Common myeloid progenitor, CD34-positive (primary cell): ENCODE measurements around the gene ZNF750.
A peak's percentile ranks its signal among the peaks of the same experiment; 100 is the strongest.

Experiments used
- CTCF ChIA-PET: fragments of 350-600 bp; sonication (Branson Sonifier 250); formaldehyde crosslinking; loops from one replicate; lab custom pipeline; 2021; ENCODE audit warnings: antibody characterized with exemption; lab: Charles Lee
- POLR2A ChIA-PET: fragments of 350-600 bp; sonication (Branson Sonifier 250); formaldehyde crosslinking; loops from one replicate; lab custom pipeline; 2021; ENCODE audit warnings: antibody characterized with exemption; lab: Charles Lee
- DNase-seq, 3 donors: peaks; one replicate each; pipeline versions ENCODE4 v3.0.0 to v3.0.0-alpha.2; 2013
- H3K27ac ChIP-seq, 2 experiments: 1 replicate in 1 of 2; 2 replicates in 1 of 2; pipeline ENCODE4 v1.7.0; 2013; ENCODE audit warnings: inconsistent platforms in 2 of 2, low read length in 2 of 2, mild to moderate bottlenecking in 2 of 2, low read depth in 1 of 2, moderate library complexity in 1 of 2; ENCODE audit not compliant: severe bottlenecking in 2 of 2, insufficient read depth in 1 of 2, poor library complexity in 1 of 2
- H3K27me3 ChIP-seq, 5 experiments: replicated peaks in 2 of 5; 1 replicate in 3 of 5; 2 replicates in 2 of 5; pipeline versions ENCODE4 v1.6.1 to v1.7.0; 2013; ENCODE audit warnings: low read length in 4 of 5, mild to moderate bottlenecking in 2 of 5, moderate library complexity in 2 of 5, inconsistent platforms in 1 of 5; ENCODE audit not compliant: insufficient read depth in 5 of 5, control insufficient read depth in 4 of 5
- H3K36me3 ChIP-seq, 4 experiments: 1 replicate in 2 of 4; 2 replicates in 2 of 4; pipeline versions ENCODE4 v1.6.1 to v1.7.0; 2013; ENCODE audit warnings: low read length in 3 of 4, control low read depth in 1 of 4, mild to moderate bottlenecking in 1 of 4; ENCODE audit not compliant: control insufficient read depth in 4 of 4, insufficient read depth in 4 of 4
- H3K4me1 ChIP-seq, 4 experiments: 1 replicate in 3 of 4; 2 replicates in 1 of 4; pipeline versions ENCODE4 v1.6.1 to v1.7.1; 2013; ENCODE audit warnings: low read length in 3 of 4, mild to moderate bottlenecking in 3 of 4, control low read depth in 1 of 4, inconsistent platforms in 1 of 4, moderate library complexity in 1 of 4; ENCODE audit not compliant: control insufficient read depth in 4 of 4, insufficient read depth in 4 of 4; ENCODE audit errors: control extremely low read depth in 1 of 4
- H3K4me3 ChIP-seq, 7 experiments: 1 replicate in 4 of 7; 2 replicates in 3 of 7; pipeline versions ENCODE4 v1.5.1 to v1.7.0; 2013; ENCODE audit warnings: mild to moderate bottlenecking in 7 of 7, low read length in 6 of 7, moderate library complexity in 6 of 7, inconsistent platforms in 2 of 7, low read depth in 2 of 7, control low read depth in 1 of 7; ENCODE audit not compliant: insufficient read depth in 4 of 7, control insufficient read depth in 1 of 7; ENCODE audit errors: extremely low read depth in 1 of 7
- H3K9me3 ChIP-seq, 5 experiments: 1 replicate in 4 of 5; 2 replicates in 1 of 5; pipeline versions ENCODE4 v1.6.1 to v1.7.1; 2013; ENCODE audit warnings: low read length in 4 of 5, mild to moderate bottlenecking in 2 of 5, inconsistent platforms in 1 of 5, low read depth in 1 of 5, moderate library complexity in 1 of 5; ENCODE audit not compliant: control insufficient read depth in 4 of 5, insufficient read depth in 2 of 5; ENCODE audit errors: control extremely low read depth in 1 of 5
- WGBS: methylation state at CpG from one replicate; pipeline ENCODE4 v1.1.5; 2013; ENCODE audit not compliant: insufficient coverage; 5-methylcytosine and 5-hydroxymethylcytosine counted together

ZNF750 gene

DNA sequence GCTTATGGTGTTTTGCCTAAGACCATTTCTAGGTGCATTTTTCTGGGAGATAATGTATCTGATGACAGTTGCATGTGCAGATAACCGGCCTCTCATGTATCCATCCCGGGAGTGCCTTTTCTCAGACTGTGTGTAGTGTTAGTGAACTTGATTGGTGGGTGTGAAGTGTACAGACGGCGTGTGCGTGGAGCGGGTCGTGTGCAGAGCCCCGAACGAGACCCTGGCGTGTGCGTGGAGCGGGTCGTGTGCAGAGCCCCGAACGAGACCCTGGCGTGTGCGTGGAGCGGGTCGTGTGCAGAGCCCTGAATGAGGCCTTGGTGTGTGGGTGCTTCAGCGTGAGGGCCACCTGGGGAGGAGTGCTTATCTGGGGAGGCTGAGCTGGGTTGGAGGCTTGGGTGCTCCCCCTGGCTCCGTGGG, 28.9 kb upstream of the ZNF750 start:
- no peaks in the 10 kb centered on the region for H3K9me3 ChIP-seq
- H3K36me3 ChIP-seq, result peaks cover 0 to 28% (median 16%) of the 10 kb centered on the region in 4 experiments
- no peak overlapping the region for H3K27ac ChIP-seq
- CTCF ChIA-PET, result interaction anchor here (1.3 kb wide), 1 partner anchor 16 kb away, joined by 3 read pairs; no protein-coding TSS in a partner anchor
- H3K4me1 ChIP-seq, result peaks cover 0 to 27% (median 15%) of the 10 kb centered on the region in 4 experiments
- 95% methylated on average over 20 of the region's 21 CpGs for WGBS
- H3K4me3 ChIP-seq, result no peak overlapping the region
- DNase-seq, result no peak
- no peaks in the 10 kb centered on the region for H3K27me3 ChIP-seq
- POLR2A ChIA-PET, result interaction anchor here (0.7 kb wide), 1 partner anchor 80 kb away, joined by 3 read pairs; no protein-coding TSS in a partner anchor

- 96% methylated on average over 9 of the region's 18 CpGs for WGBS
- POLR2A ChIA-PET, result no interaction called here
- Histone ChIP-seq H3K27ac (no peak overlapping the region), H3K9me3 (no peaks in the 10 kb centered on the region), H3K36me3 (peaks cover 0 to 32% (median 14%) of the 10 kb centered on the region in 4 experiments), H3K4me3 (no peak overlapping the region), H3K27me3 (no peaks in the 10 kb centered on the region), H3K4me1 (peaks cover 0 to 35% (median 23%) of the 10 kb centered on the region in 4 experiments)
- CTCF ChIA-PET, result interaction anchor here (1.3 to 1.6 kb wide), 2 partner anchors 17 to 87 kb away, joined by 3 to 5 read pairs; no protein-coding TSS in a partner anchor
- DNase-seq, result no peak
Observed at GRCh38 chr17:82867763-82868325, 28.0 kb upstream of the ZNF750 start.

GRCh38 chr17:82866590-82867191, 26.9 kb upstream of the ZNF750 start:
- no peak overlapping the region for H3K27ac ChIP-seq
- ChIA-PET CTCF (interaction anchor here (1.0 to 1.6 kb wide), 3 partner anchors 9 to 86 kb away, joined by 3 to 5 read pairs (median 4); no protein-coding TSS in a partner anchor), POLR2A (interaction anchor here (0.6 kb wide), 1 partner anchor 205 kb away, joined by 3 read pairs; no protein-coding TSS in a partner anchor)
- no peak for DNase-seq
- WGBS, result 96% methylated on average over 11 of the region's 11 CpGs
- H3K4me1 ChIP-seq, result peaks cover 0 to 31% (median 23%) of the 10 kb centered on the region in 4 experiments
- H3K9me3 ChIP-seq, result no peaks in the 10 kb centered on the region
- peaks cover 0 to 23% (median 9%) of the 10 kb centered on the region in 4 experiments for H3K36me3 ChIP-seq
- H3K4me3 ChIP-seq, result no peak overlapping the region
- H3K27me3 ChIP-seq, result no peaks in the 10 kb centered on the region

DNA sequence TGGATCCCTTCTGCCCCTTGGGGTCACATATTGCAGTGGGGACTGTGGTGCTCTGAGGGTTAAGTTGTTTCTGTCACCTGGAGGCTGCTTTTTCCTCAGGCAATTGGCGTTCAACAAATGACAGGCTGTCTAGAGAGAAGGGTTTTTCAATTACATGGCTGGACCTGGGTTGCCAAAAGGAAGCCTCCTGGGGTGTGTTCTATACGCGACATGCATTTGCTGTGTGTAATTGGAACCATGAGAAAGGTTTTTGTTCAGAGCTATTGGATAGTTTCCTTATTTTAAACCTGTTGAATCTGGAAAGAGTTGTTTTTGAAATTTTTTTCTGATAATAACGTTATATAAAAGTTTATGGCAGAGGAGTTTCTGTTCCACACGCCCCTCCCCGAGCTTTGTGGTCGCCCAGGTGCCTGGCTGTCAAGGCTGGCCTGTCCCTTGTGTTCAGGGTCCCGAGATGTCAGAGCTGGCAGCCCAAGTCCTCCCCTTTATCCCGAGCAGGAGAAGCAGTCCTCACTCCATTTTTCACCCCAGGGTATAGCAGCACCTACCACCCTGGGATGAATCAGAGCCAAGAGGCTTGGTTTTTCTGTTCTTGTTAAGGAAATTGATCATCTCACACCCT, 26.1 kb upstream of the ZNF750 start:
- CTCF ChIA-PET, result interaction anchor here (1.0 to 1.6 kb wide), 2 partner anchors 9 to 19 kb away, joined by 3 to 4 read pairs; no protein-coding TSS in a partner anchor
- no peak for DNase-seq
- Histone ChIP-seq H3K36me3 (peaks cover 0 to 15% (median 5%) of the 10 kb centered on the region in 4 experiments), H3K4me3 (no peak overlapping the region), H3K27me3 (no peaks in the 10 kb centered on the region), H3K9me3 (no peaks in the 10 kb centered on the region), H3K4me1 (peaks cover 0 to 31% (median 26%) of the 10 kb centered on the region in 4 experiments), H3K27ac (no peak overlapping the region)
- POLR2A ChIA-PET, result no interaction called here
- WGBS, result 93% methylated on average over 8 of the region's 9 CpGs

DNA sequence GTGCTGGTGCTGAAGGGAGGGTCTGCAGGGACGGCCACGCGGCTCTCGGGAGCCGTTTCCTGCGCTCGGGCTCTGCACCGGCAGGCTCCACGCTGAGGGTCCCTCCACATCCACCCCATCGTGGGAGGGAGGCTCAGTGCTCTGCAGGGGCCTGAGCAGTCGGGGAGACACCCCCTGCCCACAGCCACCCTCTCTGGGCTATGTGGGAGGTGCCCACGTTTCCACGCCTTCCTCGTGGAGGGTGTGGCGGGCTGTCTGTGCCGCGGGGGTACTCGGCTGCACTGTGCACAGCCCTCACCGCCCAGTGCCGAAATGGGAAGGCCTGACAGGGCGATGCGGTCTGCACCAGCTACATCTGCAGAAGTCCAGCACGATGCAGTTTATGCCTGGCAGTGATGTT, 25.5 kb upstream of the ZNF750 start:
- DNase-seq, result no peak
- CTCF ChIA-PET, result interaction anchor here (1.6 kb wide), 1 partner anchor 20 kb away, joined by 4 read pairs; no protein-coding TSS in a partner anchor
- peaks cover 0 to 35% (median 32%) of the 10 kb centered on the region in 4 experiments for H3K4me1 ChIP-seq
- H3K4me3 ChIP-seq, result no peak overlapping the region
- H3K36me3 ChIP-seq, result peaks cover 0 to 9% (median 2%) of the 10 kb centered on the region in 4 experiments
- no peaks in the 10 kb centered on the region for H3K27me3 ChIP-seq
- H3K9me3 ChIP-seq, result no peaks in the 10 kb centered on the region
- POLR2A ChIA-PET, result interaction anchor here (1.2 kb wide), 1 partner anchor 16 kb away, joined by 3 read pairs; no protein-coding TSS in a partner anchor
- 97% methylated on average over 19 of the region's 23 CpGs for WGBS
- no peak overlapping the region for H3K27ac ChIP-seq

GRCh38 chr17:82864713-82865248, 25.0 kb upstream of the ZNF750 start:
- Histone ChIP-seq H3K27ac (peak overlapping the region in 1 of 2 experiments; percentile 31), H3K4me3 (no peak overlapping the region)
- POLR2A ChIA-PET, result interaction anchor here (1.2 kb wide), 1 partner anchor 17 kb away, joined by 3 read pairs; no protein-coding TSS in a partner anchor

More at GRCh38 chr17:82864713-82865248, 25.0 kb upstream of the ZNF750 start:
- Histone ChIP-seq H3K4me1 (peaks cover 0 to 40% (median 37%) of the 10 kb centered on the region in 4 experiments), H3K27me3 (no peaks in the 10 kb centered on the region), H3K36me3 (peaks cover 0 to 4% (median 0%) of the 10 kb centered on the region in 4 experiments), H3K9me3 (no peaks in the 10 kb centered on the region)
- CTCF ChIA-PET, result interaction anchor here (0.8 to 2.6 kb wide), 4 partner anchors 12 to 20 kb away, joined by 3 to 16 read pairs (median 4); no protein-coding TSS in a partner anchor
- DNase-seq, result no peak
- 99% methylated on average over 11 of the region's 16 CpGs for WGBS
